Heart right ventricle (tissue), 16 donors: ENCODE results near the gene PRKRIP1. TPM values are rescaled to one million over a fixed set of nuclear protein-coding genes. Genes with fewer than 3 reads are reported as not detected.

Experiments
- ATAC-seq, 8 donors: fragments of 200-7000 bp; cut with Tn5 transposase; one replicate each; pipeline ENCODE4 v1.9.1; 2020; ENCODE audit warnings: mild to moderate bottlenecking in 8 of 8, moderate library complexity in 8 of 8, moderate number of reproducible peaks in 1 of 8
- DNase-seq, 2 donors: peaks; one replicate each; pipeline ENCODE4 v3.0.0-alpha.2; 2020
- H3K27ac ChIP-seq, 10 donors: fragments of 200-600 bp; sonication (generic) in 2 of 10; one replicate each; pipeline versions ENCODE4 v1.5.0 to v1.8.0; 2020 to 2022; ENCODE audit warnings: mild to moderate bottlenecking in 3 of 10
- H3K27me3 ChIP-seq, 7 donors: fragments of 200-600 bp; one replicate each; pipeline ENCODE4 v1.8.0; 2021 to 2022; ENCODE audit warnings: mild to moderate bottlenecking in 2 of 7
- H3K36me3 ChIP-seq, 9 donors: fragments of 200-600 bp; sonication (generic) in 1 of 9; one replicate each; pipeline versions ENCODE4 v1.5.0 to v1.8.0; 2020 to 2022; ENCODE audit warnings: mild to moderate bottlenecking in 2 of 9
- H3K4me1 ChIP-seq, 9 donors: fragments of 200-600 bp; sonication (generic) in 1 of 9; one replicate each; pipeline versions ENCODE4 v1.5.0 to v1.8.0; 2020 to 2022; ENCODE audit warnings: mild to moderate bottlenecking in 4 of 9
- H3K4me3 ChIP-seq, 10 donors: fragments of 200-600 bp; sonication (generic) in 2 of 10; one replicate each; pipeline versions ENCODE4 v1.5.0 to v1.8.0; 2020 to 2022; ENCODE audit warnings: mild to moderate bottlenecking in 7 of 10, moderate library complexity in 2 of 10
- H3K9me3 ChIP-seq, 11 donors: fragments of 200-600 bp in 10 of 11; sonication (generic) in 2 of 11; one replicate each; pipeline versions ENCODE4 v1.5.0 to v1.8.0; 2013 to 2022; ENCODE audit warnings: mild to moderate bottlenecking in 2 of 11, control low read depth in 1 of 11, moderate library complexity in 1 of 11
- WGBS, 2 donors: extraction: QIAGEN DNeasy Blood & Tissue Kit; methylation state at CpG; one replicate each; pipeline ENCODE4 v1.1.7; 2013; ENCODE audit warnings: inconsistent platforms in 1 of 2; 5-methylcytosine and 5-hydroxymethylcytosine counted together
- intact Hi-C, 10 donors: fragments of 100-400 bp; cut with DNase I; formaldehyde crosslinking; loops; one replicate each; pipeline versions ENCODE4 v1.11.1 to v1.14.2; 2022
- polyA plus RNA-seq, 2 donors: library from polyadenylated mRNA; stranded (reverse); fragments of 200-250 nt; gene quantifications; one replicate each; pipeline ENCODE4 v1.2.3, GENCODE V29; 2013
- total RNA-seq, 10 donors: library from RNA; stranded (reverse); fragmentation: NEBNext Ultra II Directional in 3 of 10; extraction: Animal tissue kit (Norgen Biotek cat#: 25700) in 3 of 10; gene quantifications; one replicate each; pipeline versions ENCODE4 v1.2.1 to v1.2.4, GENCODE V29; 2021 to 2023
- TF ChIP-seq, protein P1 (sequence below), 9 donors: fragments of 200-600 bp; sonication (generic) in 2 of 9; IDR thresholded peaks; one replicate each; pipeline versions ENCODE4 v1.5.0 to v1.8.0; 2021 to 2022; ENCODE audit warnings: antibody characterized with exemption in 9 of 9, mild to moderate bottlenecking in 5 of 9, moderate library complexity in 1 of 9
- donor health status: Arrhythmogenic right ventricular cardiomyopathy.
- donor health status: ischemic (EF 13 %, LVEDD 7.1; RV severe dilation, severe dysfunction).
- donor health status: healthy with polysubstance abuse.
- donor health status: DM: no; HTN: yes; CAD: no.
- donor health status: DM: no; HTN: no; CAD: no.
- donor health status: ischemic (EF 25% LVEDD 6.9; RV normal size, moderate dysfunction).
- donor health status: ischemic (EF 25% LVEDD 5.7; RV mildly dilated, moderate dysfunction).
- donor health status: healthy.
- donor health status: DM: yes; HTN: yes; CAD: no.
- donor health status: Ischemic cardiomyopathy.
- donor health status: ischemic (EF 35%, LVEDD 5.7; RV mildly dilated, moderate dysfunction).
- donor health status: nonischemic (EF 11% LVEDD 7.7; RV severe dilation, severe dysfunction).
- donor health status: DM: yes; HTN: yes; CAD: no.
- donor health status: PGD.
- donor health status: ischemic (EF 29% LVEDD 5.4; RV normal size, mild dysfunction).
- donor health status: nonischemic (EF 23%, LVEDD 6.1; RV moderate dilation, normal function).

PRKRIP1 gene
- total and polyA plus RNA-seq, 12 donors, result 7.1 to 28.2 (median 11.3) TPM

DNA sequence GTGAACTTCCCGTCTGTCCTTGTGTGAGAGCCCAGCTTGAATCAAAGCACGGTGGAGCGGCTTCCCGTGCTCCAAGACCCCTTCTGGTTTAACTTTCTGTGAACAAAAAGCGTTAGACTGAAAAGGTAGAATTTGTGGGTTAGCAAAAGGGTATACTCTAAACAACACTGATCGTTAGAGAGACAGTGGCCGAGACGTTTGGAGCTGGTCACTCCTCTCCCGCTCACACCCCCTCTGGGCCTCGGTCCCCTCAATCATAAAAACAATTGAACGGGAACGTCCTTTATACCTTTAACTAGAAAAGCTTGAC lies 502 bp downstream of the PRKRIP1 start:
- Histone ChIP-seq H3K9me3 (no peaks in the 10 kb centered on the region), H3K36me3 (peaks cover 0 to 61% (median 23%) of the 10 kb centered on the region in 9 donors), H3K4me3 (peak overlapping the region; percentile 76 to 99 (median 96)), H3K4me1 (peaks cover 0 to 17% (median 14%) of the 10 kb centered on the region in 9 donors), H3K27ac (peak overlapping the region; percentile 43 to 94 (median 87)), H3K27me3 (no peaks in the 10 kb centered on the region)
- TF ChIP-seq, protein P1, sequence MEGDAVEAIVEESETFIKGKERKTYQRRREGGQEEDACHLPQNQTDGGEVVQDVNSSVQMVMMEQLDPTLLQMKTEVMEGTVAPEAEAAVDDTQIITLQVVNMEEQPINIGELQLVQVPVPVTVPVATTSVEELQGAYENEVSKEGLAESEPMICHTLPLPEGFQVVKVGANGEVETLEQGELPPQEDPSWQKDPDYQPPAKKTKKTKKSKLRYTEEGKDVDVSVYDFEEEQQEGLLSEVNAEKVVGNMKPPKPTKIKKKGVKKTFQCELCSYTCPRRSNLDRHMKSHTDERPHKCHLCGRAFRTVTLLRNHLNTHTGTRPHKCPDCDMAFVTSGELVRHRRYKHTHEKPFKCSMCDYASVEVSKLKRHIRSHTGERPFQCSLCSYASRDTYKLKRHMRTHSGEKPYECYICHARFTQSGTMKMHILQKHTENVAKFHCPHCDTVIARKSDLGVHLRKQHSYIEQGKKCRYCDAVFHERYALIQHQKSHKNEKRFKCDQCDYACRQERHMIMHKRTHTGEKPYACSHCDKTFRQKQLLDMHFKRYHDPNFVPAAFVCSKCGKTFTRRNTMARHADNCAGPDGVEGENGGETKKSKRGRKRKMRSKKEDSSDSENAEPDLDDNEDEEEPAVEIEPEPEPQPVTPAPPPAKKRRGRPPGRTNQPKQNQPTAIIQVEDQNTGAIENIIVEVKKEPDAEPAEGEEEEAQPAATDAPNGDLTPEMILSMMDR (IDR thresholded peaks at IDR 0.05), result no peak
- no peak for DNase-seq
- intact Hi-C loops, result loop anchor here in 1 of 10 donors (10.0 kb wide), 1 partner anchor 852 kb away; no protein-coding TSS in a partner anchor
- 0 to 1% methylated on average over 12 of the region's 12 CpGs for WGBS, 2 donors
- peak; percentile 2 to 18 (median 8) for ATAC-seq

DNA sequence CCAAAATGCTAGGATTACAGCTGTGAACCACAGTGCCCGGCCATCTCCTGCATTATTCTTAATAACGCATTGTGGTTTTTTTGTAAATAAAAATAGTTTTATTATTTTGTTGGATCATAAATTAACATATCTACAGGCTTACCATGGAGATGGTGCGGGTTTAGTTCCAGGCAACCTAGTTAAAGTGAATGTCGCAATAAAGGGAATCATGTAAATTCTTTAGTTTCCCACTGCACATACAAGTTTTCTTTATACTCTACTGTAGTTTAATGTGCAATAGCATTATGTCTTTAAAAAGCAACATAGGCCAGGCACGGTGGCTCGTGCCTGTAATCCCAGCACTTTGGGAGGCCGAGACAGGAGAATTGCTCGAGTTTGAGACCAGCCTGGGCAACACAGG lies 2.4 kb downstream of the PRKRIP1 start:
- Histone ChIP-seq H3K27ac (no peak overlapping the region), H3K4me3 (no peak overlapping the region), H3K36me3 (peaks cover 0 to 66% (median 34%) of the 10 kb centered on the region in 9 donors), H3K9me3 (no peaks in the 10 kb centered on the region), H3K27me3 (no peaks in the 10 kb centered on the region), H3K4me1 (peaks cover 0 to 17% (median 14%) of the 10 kb centered on the region in 9 donors)
- DNase-seq (no peak), ATAC-seq (no peak)
- TF ChIP-seq, protein P1 (IDR thresholded peaks at IDR 0.05), result no peak
- 95 to 98% methylated on average over 8 of the region's 8 CpGs for WGBS, 2 donors
- intact Hi-C loops, result loop anchor here in 1 of 10 donors (10.0 kb wide), 1 partner anchor 854 kb away; no protein-coding TSS in a partner anchor

DNA sequence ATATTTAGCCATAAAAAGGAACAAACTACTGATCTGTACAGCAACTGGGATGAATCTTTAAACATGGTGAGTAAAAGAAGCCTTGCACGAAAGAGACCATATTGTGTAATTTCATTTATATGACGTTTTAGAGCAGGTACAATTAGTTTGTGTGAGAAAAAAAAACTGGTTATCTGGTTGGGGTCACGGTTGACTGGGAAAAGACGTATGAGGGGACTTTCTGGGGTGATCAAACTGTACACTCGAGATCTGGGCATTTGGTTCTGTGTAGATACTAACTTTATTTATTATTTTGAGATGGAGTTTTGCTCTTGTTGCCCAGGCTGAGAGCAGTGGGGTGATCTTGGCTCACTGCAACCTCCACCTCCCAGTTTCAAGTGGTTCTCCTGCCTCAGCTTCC lies 4.2 kb downstream of the PRKRIP1 start:
- Histone ChIP-seq H3K27ac (no peak overlapping the region), H3K36me3 (peaks cover 0 to 75% (median 50%) of the 10 kb centered on the region in 9 donors), H3K4me1 (peaks cover 0 to 20% (median 13%) of the 10 kb centered on the region in 9 donors), H3K9me3 (no peaks in the 10 kb centered on the region), H3K4me3 (no peak overlapping the region), H3K27me3 (no peaks in the 10 kb centered on the region)
- no peak for ATAC-seq
- intact Hi-C loops, result no loop called here
- WGBS, 2 donors, result 91 to 94% methylated on average over 5 of the region's 5 CpGs
- TF ChIP-seq, protein P1 (IDR thresholded peaks at IDR 0.05), result no peak
- DNase-seq, result no peak

DNA sequence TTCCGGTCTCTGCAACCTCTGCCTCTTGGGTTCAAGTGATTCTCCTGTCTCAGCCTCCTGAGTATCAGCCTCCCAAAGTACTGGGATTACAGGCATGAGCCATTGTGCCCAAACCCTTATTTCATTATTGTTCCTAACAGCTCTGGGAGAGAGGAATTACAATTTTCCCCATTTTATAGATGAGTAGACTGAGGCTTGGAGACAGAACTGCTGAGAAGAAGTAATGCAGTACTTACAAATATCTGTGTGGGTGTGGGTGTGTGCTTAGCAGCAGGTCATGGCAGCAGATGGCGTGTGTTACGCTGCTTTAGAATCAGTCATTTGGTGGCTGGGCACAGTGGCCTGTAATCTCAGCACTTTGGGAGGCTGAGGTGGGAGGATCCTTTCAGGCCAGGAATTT lies 7.4 kb downstream of the PRKRIP1 start:
- Histone ChIP-seq H3K36me3 (peaks cover 0 to 100% (median 74%) of the 10 kb centered on the region in 9 donors), H3K4me3 (no peak overlapping the region), H3K27ac (no peak overlapping the region), H3K9me3 (no peaks in the 10 kb centered on the region), H3K4me1 (peaks cover 0 to 6% (median 0%) of the 10 kb centered on the region in 9 donors), H3K27me3 (no peaks in the 10 kb centered on the region)
- DNase-seq, result no peak
- no peak for ATAC-seq
- 94 to 96% methylated on average over 3 of the region's 3 CpGs for WGBS, 2 donors
- TF ChIP-seq, protein P1 (IDR thresholded peaks at IDR 0.05), result no peak
- intact Hi-C loops, result no loop called here
